K562 (cell line): Measurements from ENCODE around the gene SLC23A2. TPM values are rescaled to one million over a fixed set of nuclear protein-coding genes. Genes with fewer than 3 reads are reported as not detected.

ENCODE experiments used
- ATAC-seq: fragments of 200-7000 bp; cut with Tn5 transposase; 3 replicates; pipeline ENCODE4 v1.9.1; 2020; ENCODE audit warnings: moderate library complexity
- BruUV-seq: library from RNA; stranded (reverse); fragments of 400-500 nt; replicated peaks from 2 replicates; lab custom pipeline; 2021; lab: Mats Ljungman, UMichigan
- CTCF ChIA-PET: fragments of 300-600 bp; formaldehyde crosslinking; extraction: SDS; loops from one replicate; lab custom pipeline; 2021; ENCODE audit warnings: low intra/inter-chr PET ratio; lab: Yijun Ruan, JAX
- POLR2A ChIA-PET: fragments of 300-600, 350-650 bp; sonication (Branson Sonifier 250); formaldehyde crosslinking; extraction: SDS; loops from one replicate; lab custom pipeline; 2021; ENCODE audit warnings: antibody characterized with exemption, inconsistent platforms; lab: Yijun Ruan, JAX
- DNase-seq, 4 experiments: peaks; one replicate each; pipeline versions ENCODE4 v3.0.0 to v3.0.0-alpha.2; 2011 to 2018; ENCODE audit warnings: low spot score in 3 of 4, mixed read lengths in 3 of 4; ENCODE audit errors: extremely low read depth in 1 of 4
- FAIRE-seq: peaks from 2 replicates; lab custom pipeline; 2011; peaks lifted over from hg19 to GRCh38; lab: Jason Lieb, UNC
- H2AFZ ChIP-seq: 2 replicates; pipeline ENCODE4 v1.6.0; 2011; ENCODE audit warnings: low read depth, low read length, control low read depth, inconsistent platforms
- H3K27ac ChIP-seq: fragments of 200-600 bp; 3 replicates; pipeline ENCODE4 v1.8.0; 2011; ENCODE audit warnings: low read depth, mild to moderate bottlenecking, control low read depth, inconsistent platforms, low read length, moderate library complexity, mixed read lengths; ENCODE audit errors: extremely low read depth
- H3K27me3 ChIP-seq, 2 experiments: fragments of 300-600 bp in 1 of 2; 2 replicates in 1 of 2; 3 replicates in 1 of 2; pipeline versions ENCODE4 v1.6.0 to v1.8.0; 2011; ENCODE audit warnings: inconsistent platforms in 2 of 2, low read length in 2 of 2, mild to moderate bottlenecking in 1 of 2, mixed read lengths in 1 of 2, moderate library complexity in 1 of 2; ENCODE audit not compliant: control insufficient read depth in 2 of 2, insufficient read depth in 2 of 2
- H3K36me3 ChIP-seq: fragments of 300-600 bp; 3 replicates; pipeline ENCODE4 v1.8.0; 2011; ENCODE audit warnings: mild to moderate bottlenecking, low read length, inconsistent platforms; ENCODE audit not compliant: control insufficient read depth, insufficient read depth
- H3K4me1 ChIP-seq, 2 experiments: fragments of 200-600 bp in 1 of 2; replicated peaks in 1 of 2; 2 replicates in 1 of 2; 3 replicates in 1 of 2; pipeline versions ENCODE4 v1.5.1 to v1.8.0; 2011; ENCODE audit warnings: inconsistent platforms in 2 of 2, low read length in 2 of 2, mild to moderate bottlenecking in 1 of 2, mixed read lengths in 1 of 2, moderate library complexity in 1 of 2; ENCODE audit not compliant: control insufficient read depth in 2 of 2, insufficient read depth in 2 of 2
- H3K4me2 ChIP-seq: 2 replicates; pipeline ENCODE4 v1.6.1; 2011; ENCODE audit warnings: low read length, control low read depth, inconsistent platforms, mixed read lengths; ENCODE audit not compliant: insufficient read depth
- H3K4me3 ChIP-seq: fragments of 200-600 bp; sonication (generic), shearing (Covaris generic); 2 replicates; pipeline ENCODE4 v1.5.1; 2016; ENCODE audit warnings: control low read depth, inconsistent platforms
- H3K79me2 ChIP-seq: fragments of 200-600 bp; 3 replicates; pipeline ENCODE4 v1.8.0; 2011; ENCODE audit warnings: low read length, inconsistent platforms; ENCODE audit not compliant: control insufficient read depth, insufficient read depth
- H3K9ac ChIP-seq, 2 experiments: 2 replicates each; pipeline versions ENCODE4 v1.6.0 to v1.6.1; 2011; ENCODE audit warnings: low read depth in 2 of 2, low read length in 2 of 2, control low read depth in 1 of 2, inconsistent platforms in 1 of 2, mild to moderate bottlenecking in 1 of 2, mixed read lengths in 1 of 2; ENCODE audit not compliant: insufficient read depth in 1 of 2
- H3K9me1 ChIP-seq: one replicate; pipeline ENCODE4 v1.6.0; 2011; ENCODE audit warnings: inconsistent platforms, mild to moderate bottlenecking, low read length, moderate library complexity; ENCODE audit not compliant: control insufficient read depth, insufficient read depth
- H3K9me3 ChIP-seq: replicated peaks from 2 replicates; pipeline ENCODE4 v1.5.1; 2011; ENCODE audit warnings: low read depth, low read length, inconsistent platforms; ENCODE audit not compliant: control insufficient read depth, insufficient read depth
- H4K20me1 ChIP-seq: replicated peaks from 2 replicates; pipeline ENCODE4 v1.6.1; 2011; ENCODE audit warnings: low read length, inconsistent platforms, mixed read lengths; ENCODE audit not compliant: control insufficient read depth, insufficient read depth
- BHLHE40 ChIP-seq: IDR thresholded peaks from 2 replicates; pipeline ENCODE4 v1.6.1; 2011; ENCODE audit warnings: low read length, improper control_type of control experiment
- CTBP1 ChIP-seq: fragments of 450-650 bp; IDR thresholded peaks from 2 replicates; pipeline ENCODE4 v1.6.1; 2016; ENCODE audit warnings: borderline replicate concordance
- KDM4B ChIP-seq, 2 experiments: fragments of 450-650 bp in 1 of 2; sonication (generic) in 1 of 2; IDR thresholded peaks; 2 replicates each; pipeline ENCODE4 v1.6.1; 2016 to 2017; ENCODE audit warnings: borderline replicate concordance in 2 of 2, antibody characterized with exemption in 1 of 2, low read depth in 1 of 2, mild to moderate bottlenecking in 1 of 2
- NR4A1 ChIP-seq, 2 experiments: fragments of 250-450 bp in 1 of 2; fragments of 450-650 bp in 1 of 2; sonication (Bioruptor Pico) in 1 of 2; IDR thresholded peaks; 2 replicates each; pipeline versions ENCODE4 v1.4.0 to v1.6.1; 2016 to 2020; ENCODE audit warnings: mild to moderate bottlenecking in 2 of 2, missing compliant biosample characterization in 1 of 2, missing genetic modification characterization in 1 of 2, moderate library complexity in 1 of 2
- PHF8 ChIP-seq: fragments of 200-600 bp; sonication (generic); IDR thresholded peaks from 2 replicates; pipeline ENCODE4 v1.6.1; 2012; ENCODE audit warnings: mixed run types, mild to moderate bottlenecking, inconsistent platforms, low read length, moderate library complexity, borderline replicate concordance
- PTRF ChIP-seq: fragments of 450-650 bp; IDR thresholded peaks from 2 replicates; pipeline ENCODE4 v1.6.1; 2016; ENCODE audit warnings: mild to moderate bottlenecking, missing genetic modification characterization, missing compliant biosample characterization
- PTTG1 ChIP-seq: fragments of 450-650 bp; IDR thresholded peaks from 2 replicates; pipeline ENCODE4 v1.6.1; 2016; ENCODE audit warnings: low read depth, mild to moderate bottlenecking, missing genetic modification characterization, missing compliant biosample characterization
- SIN3A ChIP-seq, 2 experiments: fragments of 150-350 bp in 1 of 2; IDR thresholded peaks; 2 replicates each; pipeline ENCODE4 v1.6.1; 2011 to 2016; ENCODE audit warnings: borderline replicate concordance in 2 of 2, low read depth in 2 of 2, low read length in 2 of 2, mild to moderate bottlenecking in 2 of 2, moderate library complexity in 2 of 2; ENCODE audit not compliant: control insufficient read depth in 1 of 2
- TEAD1 ChIP-seq, 2 experiments: fragments of 450-650 bp in 1 of 2; sonication (generic) in 1 of 2; formaldehyde crosslinking; IDR thresholded peaks; 2 replicates each; pipeline versions ENCODE4 v1.4.0 to v1.8.0; 2020 to 2022; ENCODE audit warnings: mild to moderate bottlenecking in 2 of 2, missing genetic modification reagents in 1 of 2
- ZBED1 ChIP-seq: IDR thresholded peaks from 2 replicates; pipeline ENCODE4 v1.6.1; 2014
- ZBTB17 ChIP-seq: fragments of 450-650 bp; formaldehyde crosslinking; IDR thresholded peaks from 2 replicates; pipeline ENCODE4 v1.4.0; 2020; ENCODE audit warnings: mild to moderate bottlenecking
- ZFPM2 ChIP-seq: fragments of 250-450 bp; sonication (Bioruptor Pico); IDR thresholded peaks from 2 replicates; pipeline ENCODE4 v1.5.1; 2022; ENCODE audit warnings: mild to moderate bottlenecking
- ZKSCAN1 ChIP-seq: fragments of 150-350 bp; IDR thresholded peaks from 2 replicates; pipeline ENCODE4 v1.6.1; 2016; ENCODE audit warnings: low read depth, low read length
- ZNF408 ChIP-seq: fragments of 250-450 bp; sonication (Bioruptor Pico); IDR thresholded peaks from 2 replicates; pipeline ENCODE4 v1.4.0; 2020; ENCODE audit warnings: low read depth, mild to moderate bottlenecking, moderate library complexity
- ZNF586 ChIP-seq: fragments of 450-650 bp; formaldehyde crosslinking; conservative IDR thresholded peaks from 2 replicates; pipeline ENCODE4 v1.4.0; 2020; ENCODE audit warnings: mild to moderate bottlenecking, moderate library complexity
- WGBS: fragments of 100-300 bp; shearing (Covaris generic); methylation state at CpG from one replicate; pipeline ENCODE4 v1.1.6; 2016; ENCODE audit warnings: low coverage, mixed read lengths; ENCODE audit not compliant: insufficient coverage; ENCODE audit errors: missing lambda C conversion rate; 5-methylcytosine and 5-hydroxymethylcytosine counted together
- in situ Hi-C: fragments of 300-500 bp; cut with MboI; formaldehyde crosslinking; loops from 4 replicates; pipeline ENCODE4 v1.15.0; 2018; ENCODE audit warnings: inconsistent platforms, mixed read lengths
- intact Hi-C: fragments of 100-400 bp; cut with micrococcal nuclease; formaldehyde crosslinking; loops from 2 replicates; pipeline ENCODE4 v1.14.2; 2022
- polyA plus RNA-seq, 8 experiments: library from polyadenylated mRNA; depleted of rRNA in 4 of 8; stranded (reverse) in 5 of 8; unstranded in 3 of 8; fragments of >200 nt; fragmentation: Nextera tagmentation in 2 of 8; fragmentation: Illumina TruSeq in 1 of 8; extraction: Ambion mirVana in 2 of 8; extraction: Trizol in 1 of 8; gene quantifications; 2 replicates each; pipeline versions ENCODE4 v1.2.1 to v1.2.3, GENCODE V29; 2011 to 2014; ENCODE audit warnings: inconsistent platforms in 1 of 8, missing spikeins in 1 of 8
- total RNA-seq, 7 experiments: library from RNA; depleted of rRNA in 6 of 7; stranded (reverse); fragments of >200 nt in 6 of 7; fragmentation: Illumina TruSeq in 2 of 7; extraction: Trizol in 2 of 7; gene quantifications; 2 replicates each; pipeline versions ENCODE4 v1.2.1 to v1.2.3, GENCODE V29; 2011 to 2021; ENCODE audit warnings: low replicate concordance in 1 of 7
- TF ChIP-seq, protein P1 (sequence below): fragments of 450-650 bp; IDR thresholded peaks from 2 replicates; pipeline ENCODE4 v1.6.1; 2016; ENCODE audit warnings: borderline replicate concordance

Gene SLC23A2
- total and polyA plus RNA-seq, 9 of the 15 experiments (the other 6 are each of a cell fraction or from before 2014, with no cell fraction given) = 0.39 to 6.7 (median 3.2) TPM

DNA sequence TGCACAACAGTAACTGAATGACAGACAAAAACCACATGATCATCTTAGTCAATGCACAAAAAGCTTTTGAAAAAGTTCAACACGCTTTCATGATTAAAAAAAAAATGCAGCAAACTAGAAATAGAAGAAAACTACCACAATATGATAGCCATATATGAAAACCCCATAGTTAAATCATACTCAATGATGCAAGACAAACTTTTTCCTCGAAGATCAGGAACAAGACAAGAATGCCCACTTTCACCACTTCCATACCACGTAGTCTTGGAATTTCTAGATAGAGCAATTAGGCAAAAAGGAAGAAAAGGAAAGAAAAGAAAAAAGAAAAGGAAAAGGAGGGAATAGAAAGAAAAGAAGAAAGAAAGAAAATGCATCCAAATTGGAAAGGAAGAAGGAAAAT lies 44.6 kb upstream of the SLC23A2 start (continued):
- TF ChIP-seq, protein P1, sequence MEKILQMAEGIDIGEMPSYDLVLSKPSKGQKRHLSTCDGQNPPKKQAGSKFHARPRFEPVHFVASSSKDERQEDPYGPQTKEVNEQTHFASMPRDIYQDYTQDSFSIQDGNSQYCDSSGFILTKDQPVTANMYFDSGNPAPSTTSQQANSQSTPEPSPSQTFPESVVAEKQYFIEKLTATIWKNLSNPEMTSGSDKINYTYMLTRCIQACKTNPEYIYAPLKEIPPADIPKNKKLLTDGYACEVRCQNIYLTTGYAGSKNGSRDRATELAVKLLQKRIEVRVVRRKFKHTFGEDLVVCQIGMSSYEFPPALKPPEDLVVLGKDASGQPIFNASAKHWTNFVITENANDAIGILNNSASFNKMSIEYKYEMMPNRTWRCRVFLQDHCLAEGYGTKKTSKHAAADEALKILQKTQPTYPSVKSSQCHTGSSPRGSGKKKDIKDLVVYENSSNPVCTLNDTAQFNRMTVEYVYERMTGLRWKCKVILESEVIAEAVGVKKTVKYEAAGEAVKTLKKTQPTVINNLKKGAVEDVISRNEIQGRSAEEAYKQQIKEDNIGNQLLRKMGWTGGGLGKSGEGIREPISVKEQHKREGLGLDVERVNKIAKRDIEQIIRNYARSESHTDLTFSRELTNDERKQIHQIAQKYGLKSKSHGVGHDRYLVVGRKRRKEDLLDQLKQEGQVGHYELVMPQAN = no peak
- TF ChIP-seq ZKSCAN1 (no peak), ZNF586 (CRISPR knock-in tag) (no peak), PTTG1 (tag) (no peak)
- TF ChIP-seq, all 486 proteins: peak for 0

DNA sequence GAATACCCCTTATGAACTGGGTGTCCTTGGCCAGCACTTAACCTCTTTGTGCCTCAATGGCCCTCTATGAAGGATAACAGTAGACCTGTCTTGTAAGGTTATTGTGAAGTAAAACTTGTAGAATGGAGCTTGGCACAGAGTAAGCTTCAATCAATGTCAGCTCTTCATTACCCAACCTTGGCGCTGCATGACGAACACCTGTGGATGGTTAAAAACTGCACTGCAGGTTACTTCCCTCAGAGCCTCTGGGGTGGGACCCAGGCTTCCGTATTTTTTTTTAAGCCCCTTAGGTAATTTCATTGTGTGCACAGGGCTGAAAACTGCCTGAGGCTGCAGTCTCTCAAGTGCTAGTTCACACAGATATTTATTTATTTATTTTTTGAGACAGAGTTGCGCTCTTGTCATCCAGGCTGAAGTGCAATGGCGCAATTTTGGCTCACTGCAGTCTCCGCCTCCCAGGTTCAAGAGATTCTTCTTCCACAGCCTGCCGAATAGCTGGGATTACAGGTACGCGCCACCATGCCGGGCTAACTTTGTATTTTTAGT lies 42.8 kb upstream of the SLC23A2 start:
- intact Hi-C loops (no loop called here), in situ Hi-C loops (no loop called here)
- no peak for DNase-seq
- Histone ChIP-seq H3K9ac (no peak overlapping the region), H3K4me3 (no peak overlapping the region), H2AFZ (no peak overlapping the region), H3K27ac (no peak overlapping the region), H3K4me1 (no peaks in the 10 kb centered on the region), H3K4me2 (no peak overlapping the region), H3K79me2 (no peaks in the 10 kb centered on the region), H4K20me1 (no peaks in the 10 kb centered on the region), H3K36me3 (no peaks in the 10 kb centered on the region), H3K27me3 (peaks cover 0 to 5% of the 10 kb centered on the region in 2 experiments; a peak in 1 of 5 replicates), H3K9me3 (no peaks in the 10 kb centered on the region), H3K9me1 (no peaks in the 10 kb centered on the region)
- no peak for ATAC-seq
- no peak for FAIRE-seq
- BruUV-seq = no TSS peak
- ChIA-PET CTCF (no interaction called here), POLR2A (no interaction called here)
- TF ChIP-seq PHF8 (no peak), ZFPM2 (CRISPR knock-in tag) (no peak), PTRF (tag) (no peak), ZBED1 (no peak), SIN3A (IDR thresholded peaks at IDR 0.05; ENCODE audit: borderline replicate concordance in 2 of 2, control insufficient read depth in 1 of 2, low read depth in 2 of 2, low read length in 2 of 2) (no peak), CTBP1 (no peak), ZBTB17 (CRISPR knock-in tag) (no peak), TEAD1 (CRISPR knock-in tag; IDR thresholded peaks at IDR 0.05) (no peak), KDM4B (IDR thresholded peaks at IDR 0.05; ENCODE audit: borderline replicate concordance in 2 of 2, low read depth in 1 of 2) (no peak), NR4A1 (CRISPR knock-in tag; IDR thresholded peaks at IDR 0.05) (no peak), NR4A1 (tag; IDR thresholded peaks at IDR 0.05) (no peak), ZNF408 (CRISPR knock-in tag) (no peak), BHLHE40 (no peak)
- WGBS = 37% methylated on average over 10 of the region's 10 CpGs
